HG03103 (cell line): ENCODE data around the gene ENO1.

Experiments used
- ATAC-seq: cut with Tn5 transposase; IDR thresholded peaks from one replicate; pipeline ENCODE4 v1.9.1; 2021; ENCODE audit warnings: low read depth; ENCODE audit not compliant: unreplicated experiment

Gene ENO1

DNA sequence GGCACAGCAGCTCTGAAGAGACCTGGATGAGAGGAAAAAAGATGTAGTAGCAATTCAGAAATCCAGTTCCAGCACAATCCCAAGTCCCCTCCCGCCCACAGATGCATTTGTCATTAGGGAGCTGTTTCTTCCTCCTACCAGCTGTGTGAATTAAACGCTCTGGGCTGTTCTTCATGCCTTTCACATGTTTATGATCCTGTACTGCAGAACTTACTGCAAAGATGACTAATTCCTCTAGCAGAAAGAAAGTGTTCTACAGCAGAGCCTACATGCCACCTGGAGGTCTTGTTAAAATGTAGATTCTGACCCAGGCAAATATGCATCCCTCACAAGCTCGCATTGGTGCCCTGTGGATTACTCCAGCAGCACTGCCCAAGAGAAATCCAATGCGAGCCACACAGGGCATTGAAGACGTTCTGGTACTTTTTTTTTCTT, 6.5 kb downstream of the ENO1 start:
- no peak for ATAC-seq

DNA sequence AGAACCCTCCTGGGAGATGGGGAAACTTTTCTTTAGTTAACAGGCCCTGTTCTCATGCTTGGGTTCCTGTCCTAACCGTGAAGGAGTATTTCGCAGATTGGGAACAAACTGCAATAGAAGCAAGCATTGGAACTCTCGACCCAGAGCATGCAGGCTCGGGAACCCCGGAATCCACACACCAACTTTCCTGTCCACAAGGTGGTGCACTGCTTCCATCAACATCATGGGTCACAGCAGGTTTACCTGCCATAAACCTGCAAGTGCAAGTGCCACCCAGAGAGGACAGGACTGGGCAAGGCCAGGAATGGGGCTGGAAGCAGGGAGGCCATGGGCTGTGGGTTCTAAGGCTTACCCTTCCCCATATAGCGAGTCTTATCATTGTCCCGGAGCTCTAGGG, 6.9 kb downstream of the ENO1 start:
- no peak for ATAC-seq

DNA sequence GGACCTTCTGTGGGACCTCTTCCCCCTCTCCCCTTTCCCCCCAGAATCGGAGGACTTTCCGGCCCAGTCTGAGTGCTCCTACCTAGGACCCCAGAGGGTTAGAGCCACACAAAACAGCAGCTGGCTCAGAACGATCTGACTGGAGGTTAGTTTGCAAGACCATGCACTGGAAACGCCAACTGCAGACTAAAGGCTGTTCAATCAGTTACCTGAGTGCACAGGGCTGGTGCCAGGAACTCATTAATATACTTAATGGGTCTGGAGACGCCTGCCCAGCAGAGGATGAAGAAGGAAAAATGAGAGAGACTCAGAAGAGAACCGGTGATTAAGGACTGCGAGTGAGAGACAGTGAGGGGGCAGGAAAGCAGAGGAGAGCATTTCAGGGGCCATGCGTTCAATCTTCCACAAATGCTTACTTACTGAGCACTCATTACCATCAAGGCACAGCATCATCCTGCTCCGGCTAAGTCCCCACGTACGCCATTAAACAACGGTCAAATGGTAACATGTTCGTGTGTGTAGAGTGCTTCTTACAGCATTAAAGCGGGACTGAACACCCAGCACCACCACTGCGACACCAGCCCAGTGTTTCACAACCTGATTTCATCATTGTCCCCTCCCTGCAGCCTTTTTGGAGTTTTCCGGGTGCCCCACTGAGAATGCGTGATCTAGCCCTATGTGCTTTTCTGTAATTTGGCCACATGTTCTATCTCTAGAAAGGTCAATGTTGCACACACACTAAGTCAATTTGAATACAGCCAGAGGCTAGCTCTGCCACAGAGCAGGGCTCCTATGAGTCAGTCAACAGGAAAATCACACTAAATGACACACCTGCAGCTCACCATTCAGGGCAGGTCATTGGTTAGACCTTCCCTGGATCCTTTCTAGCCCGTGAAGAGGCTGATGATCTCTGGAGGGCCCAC, 7.6 kb downstream of the ENO1 start:
- no peak for ATAC-seq

DNA sequence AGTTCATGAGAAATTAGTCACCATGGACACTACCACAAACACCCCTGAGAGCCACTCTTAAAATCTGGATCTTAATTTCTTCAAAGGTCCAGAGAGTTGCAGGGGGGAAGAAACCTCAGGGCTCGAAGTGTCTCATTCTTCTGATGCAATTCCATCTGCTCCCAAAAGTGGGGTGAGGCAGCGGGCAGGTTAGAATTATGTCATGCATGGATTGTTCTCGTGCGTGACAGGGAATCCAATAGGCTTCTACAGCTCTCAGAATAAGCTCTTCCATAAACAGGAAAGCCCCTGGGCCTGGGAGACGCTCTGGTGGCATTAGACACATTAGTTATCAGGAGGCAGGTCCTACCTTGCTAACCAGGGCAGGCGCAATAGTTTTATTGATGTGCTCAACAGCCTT, 8.4 kb downstream of the ENO1 start:
- ATAC-seq, result no peak

DNA sequence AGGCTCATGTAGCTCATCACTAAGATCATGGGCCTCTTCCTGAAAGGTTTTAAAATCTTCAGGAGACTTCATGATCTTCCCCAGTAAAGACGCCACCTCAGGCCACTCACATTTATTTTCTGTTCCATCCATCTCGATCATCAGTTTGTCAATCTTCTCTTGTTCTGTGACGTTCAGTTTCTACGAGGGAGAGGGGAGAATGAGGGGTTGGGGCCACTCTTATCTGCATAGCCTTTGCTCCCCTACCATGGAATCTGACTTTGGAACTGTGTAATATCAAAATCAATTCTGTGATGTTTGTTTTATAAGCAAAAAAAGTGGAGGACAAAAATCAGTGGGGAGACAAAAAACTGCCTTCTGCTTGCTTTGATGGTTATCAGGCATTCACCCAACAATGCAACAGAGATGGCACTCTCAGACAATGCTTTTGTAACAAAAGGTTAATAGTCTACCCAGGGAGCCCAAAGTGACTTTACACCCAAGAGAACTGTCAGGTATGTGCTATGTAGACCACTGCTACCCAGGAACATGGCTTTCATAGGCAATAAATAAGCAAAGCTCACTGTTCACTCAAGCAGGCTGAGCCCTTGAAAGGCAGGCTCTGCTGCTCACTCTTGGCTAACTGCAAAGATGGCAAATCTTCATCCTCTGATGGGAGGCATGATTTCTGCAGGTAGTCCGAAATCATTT, 10.5 kb downstream of the ENO1 start:
- ATAC-seq, result no peak

DNA sequence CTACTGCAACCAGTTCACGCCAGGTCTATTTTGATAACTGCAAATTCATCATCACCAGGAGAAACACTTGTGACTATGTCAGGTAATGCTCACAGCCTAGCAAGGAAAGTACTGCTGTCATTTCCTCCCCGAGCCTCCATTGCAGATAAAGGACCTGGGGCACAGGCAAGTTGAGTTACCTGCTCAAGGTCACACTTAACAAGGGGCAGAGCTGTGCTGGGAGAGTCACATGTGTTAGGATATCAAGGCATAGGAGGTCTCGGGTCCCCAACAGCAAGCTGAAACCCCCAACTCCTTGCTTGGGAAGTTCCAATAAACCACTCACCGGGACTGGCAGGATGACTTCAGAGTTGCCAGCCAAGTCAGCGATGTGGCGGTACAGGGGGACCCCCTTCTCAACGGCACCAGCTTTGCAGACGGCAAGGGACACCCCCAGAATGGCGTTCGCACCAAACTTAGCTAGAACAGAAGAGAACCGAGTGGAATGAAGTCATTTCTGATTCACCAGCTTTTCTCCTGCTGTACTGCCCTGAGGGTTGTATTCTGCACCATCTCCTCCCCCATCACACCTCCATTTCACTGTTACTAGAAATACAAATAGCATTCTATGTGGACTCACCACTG, 11.6 kb downstream of the ENO1 start:
- no peak for ATAC-seq

DNA sequence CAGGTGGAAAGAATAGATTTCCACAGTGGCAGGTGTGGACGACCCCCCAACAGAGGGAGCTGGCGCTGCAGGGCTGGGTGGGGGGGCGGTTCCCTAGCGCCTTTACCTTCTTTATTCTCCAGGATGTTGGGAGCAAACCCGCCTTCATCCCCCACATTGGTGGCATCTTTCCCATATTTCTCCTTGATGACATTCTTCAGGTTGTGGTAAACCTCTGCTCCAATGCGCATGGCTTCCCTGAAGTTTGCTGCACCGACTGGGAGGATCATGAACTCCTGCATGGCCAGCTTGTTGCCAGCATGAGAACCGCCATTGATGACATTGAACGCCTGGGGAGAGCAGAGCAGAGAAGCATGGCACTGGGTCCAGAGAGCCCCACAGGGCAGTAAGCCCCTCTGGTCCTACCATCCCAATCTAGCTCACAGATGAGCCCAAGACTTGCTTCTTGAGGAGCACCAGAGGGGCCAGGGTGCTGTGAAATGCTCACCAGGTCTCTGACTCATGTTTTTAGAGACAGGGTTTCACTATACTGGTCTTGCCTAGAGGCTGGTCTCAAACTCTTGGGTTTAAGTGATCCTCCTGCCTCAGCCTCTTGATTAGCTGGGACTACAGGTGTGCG, 12.2 kb downstream of the ENO1 start:
- no peak for ATAC-seq

DNA sequence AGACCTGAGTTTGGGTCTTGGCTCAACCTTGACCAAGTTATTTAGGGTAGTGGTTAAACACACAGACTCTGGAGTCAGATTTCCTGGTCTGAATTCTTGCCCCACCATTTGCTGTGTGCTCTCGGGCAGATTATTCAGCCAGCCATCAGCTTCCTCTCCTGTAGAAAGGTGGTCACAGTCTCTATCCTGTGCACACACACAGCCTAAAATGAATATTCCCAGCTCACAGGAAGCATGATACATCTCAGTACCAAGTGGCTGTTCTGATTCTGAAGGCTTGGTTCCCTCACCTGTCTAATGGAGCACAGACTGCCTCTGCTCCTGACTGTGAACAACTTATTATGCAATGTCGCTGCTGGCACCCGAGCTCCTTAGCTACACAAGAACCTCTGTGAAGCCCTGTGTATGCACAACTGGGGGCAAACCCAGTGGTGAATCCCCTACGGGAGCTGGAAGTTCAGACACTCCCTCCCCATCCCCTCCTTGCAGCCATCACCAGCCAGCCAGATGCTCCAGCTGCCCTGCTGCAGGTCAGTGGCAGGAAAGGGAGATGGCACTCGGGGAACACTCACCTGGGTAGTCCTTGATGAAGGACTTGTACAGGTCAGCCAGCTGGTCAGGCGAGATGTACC, 13.7 kb downstream of the ENO1 start:
- ATAC-seq, result no peak

DNA sequence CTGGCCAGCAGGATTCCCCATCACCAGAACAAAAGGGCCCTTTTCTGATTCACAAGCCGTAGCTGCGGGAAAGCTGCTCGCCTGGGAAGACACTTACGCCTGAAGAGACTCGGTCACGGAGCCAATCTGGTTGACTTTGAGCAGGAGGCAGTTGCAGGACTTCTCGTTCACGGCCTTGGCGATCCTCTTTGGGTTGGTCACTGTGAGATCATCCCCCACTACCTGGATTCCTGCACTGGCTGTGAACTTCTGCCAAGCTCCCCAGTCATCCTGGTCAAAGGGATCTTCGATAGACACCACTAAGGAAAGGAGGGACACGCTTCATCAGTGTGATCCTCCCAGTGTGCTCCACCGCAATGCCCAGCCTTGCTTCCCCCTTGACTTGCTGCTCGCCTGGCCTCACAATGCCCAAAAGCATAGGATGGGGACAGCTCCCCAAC, 14.7 kb downstream of the ENO1 start:
- ATAC-seq, result no peak

DNA sequence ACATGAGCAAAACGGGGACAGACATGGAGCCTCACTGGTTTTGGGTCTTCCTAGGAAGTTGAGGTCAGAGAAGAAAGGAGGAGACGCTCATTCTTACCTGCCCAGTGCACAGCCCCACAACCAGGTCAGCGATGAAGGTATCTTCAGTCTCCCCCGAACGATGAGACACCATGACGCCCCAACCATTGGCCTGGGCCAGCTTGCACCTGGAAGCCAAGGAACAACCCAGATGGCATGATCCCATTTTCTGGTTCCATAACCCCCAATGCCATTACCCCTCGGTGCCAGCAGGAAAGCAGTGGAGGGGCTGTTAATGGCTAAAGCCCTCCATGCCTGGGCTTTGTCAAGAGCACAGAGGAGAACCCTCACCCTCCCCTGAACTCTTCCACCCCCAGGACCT, 15.3 kb downstream of the ENO1 start:
- no peak for ATAC-seq

DNA sequence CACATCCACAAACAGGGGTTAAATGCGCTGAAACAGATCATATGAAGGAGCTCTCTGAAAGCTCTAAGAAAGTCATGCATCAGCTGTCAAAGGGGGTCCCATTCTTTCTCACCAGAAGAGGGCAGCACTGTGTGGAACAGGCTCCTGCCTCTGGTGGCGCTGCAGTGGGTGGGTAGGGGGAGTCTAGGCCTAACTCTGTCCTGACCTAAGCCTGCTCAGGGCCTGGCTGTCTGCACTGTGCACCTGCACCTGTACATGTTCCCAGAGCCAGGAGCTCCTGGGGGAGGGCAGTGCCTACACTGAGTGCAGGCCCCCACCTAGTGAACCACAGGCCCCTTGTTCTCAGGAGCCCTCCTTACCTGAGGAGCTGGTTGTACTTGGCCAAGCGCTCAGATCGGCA, 16.0 kb downstream of the ENO1 start:
- no peak for ATAC-seq

DNA sequence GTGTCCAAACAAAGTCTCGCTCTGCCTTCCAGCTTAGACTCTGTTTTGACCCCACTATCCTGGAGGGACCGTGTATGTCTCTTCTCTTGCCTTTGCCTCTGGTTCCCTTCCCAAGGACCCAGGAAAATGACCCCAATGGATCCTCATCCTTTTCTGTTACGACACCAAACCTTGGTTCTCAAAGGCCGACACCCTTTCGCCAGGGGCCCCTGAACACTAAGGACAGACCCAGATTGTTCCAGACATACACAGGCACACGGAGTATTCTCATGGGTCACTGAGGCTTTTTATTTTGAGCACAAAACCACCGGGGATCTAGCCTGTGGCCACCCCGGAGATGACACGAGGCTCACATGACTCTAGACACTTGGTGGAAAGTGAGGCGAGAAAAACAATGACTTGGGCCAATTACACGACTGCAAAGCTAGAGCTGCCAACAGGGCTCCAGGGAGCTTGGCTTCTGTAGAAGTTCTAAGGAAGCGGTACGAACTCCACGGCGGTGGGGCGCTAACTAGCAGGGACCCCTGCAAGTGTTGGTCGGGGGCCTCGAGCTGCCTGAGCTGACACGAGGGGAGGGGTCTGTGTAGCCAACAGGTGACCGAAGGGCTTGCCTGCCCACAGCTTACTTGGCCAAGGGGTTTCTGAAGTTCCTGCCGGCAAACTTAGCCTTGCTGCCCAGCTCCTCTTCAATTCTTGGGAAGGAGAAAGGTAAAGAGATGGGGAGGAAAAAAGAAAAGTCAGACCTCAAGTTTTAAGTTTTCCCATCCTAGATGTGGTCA, 17.6 kb downstream of the ENO1 start:
- no peak for ATAC-seq

DNA sequence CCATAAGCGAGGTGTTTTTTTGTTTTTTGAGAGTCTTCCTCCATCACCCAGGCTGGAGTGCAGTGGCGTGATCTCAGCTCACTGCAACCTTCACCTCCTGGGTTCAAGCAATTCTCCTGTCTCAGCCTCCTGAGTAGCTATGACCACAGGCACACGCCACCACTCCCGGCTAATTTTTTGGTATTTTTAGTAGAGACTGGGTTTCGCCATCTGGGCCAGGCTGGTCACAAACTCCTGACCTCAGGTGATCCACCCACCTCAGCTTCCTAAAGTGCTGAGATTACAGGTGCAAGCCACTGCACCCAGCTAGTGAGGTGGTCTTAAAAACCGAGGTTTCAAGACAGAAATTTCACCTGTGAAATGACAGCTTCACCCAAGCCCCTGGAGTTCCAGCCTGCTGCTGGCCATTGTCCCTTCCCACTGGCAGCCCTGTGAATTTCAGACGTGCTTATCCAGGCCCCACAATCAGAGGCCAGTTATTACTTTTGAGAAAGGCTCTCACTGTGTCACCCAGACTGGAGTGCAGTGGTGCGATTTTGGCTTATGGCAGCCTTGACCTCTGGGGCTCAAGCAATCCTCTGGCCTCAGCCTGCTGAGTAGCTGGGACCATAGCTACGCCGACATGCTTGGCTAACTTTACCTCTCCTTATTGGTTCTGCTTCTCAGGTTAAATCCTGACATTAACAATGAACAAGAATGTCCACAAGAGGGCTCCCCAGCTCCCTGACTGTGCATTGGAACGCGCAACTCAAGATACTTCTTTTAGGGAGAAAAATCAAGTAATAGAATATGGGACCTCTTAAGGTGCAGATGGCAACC, 19.4 kb downstream of the ENO1 start:
- no peak for ATAC-seq

DNA sequence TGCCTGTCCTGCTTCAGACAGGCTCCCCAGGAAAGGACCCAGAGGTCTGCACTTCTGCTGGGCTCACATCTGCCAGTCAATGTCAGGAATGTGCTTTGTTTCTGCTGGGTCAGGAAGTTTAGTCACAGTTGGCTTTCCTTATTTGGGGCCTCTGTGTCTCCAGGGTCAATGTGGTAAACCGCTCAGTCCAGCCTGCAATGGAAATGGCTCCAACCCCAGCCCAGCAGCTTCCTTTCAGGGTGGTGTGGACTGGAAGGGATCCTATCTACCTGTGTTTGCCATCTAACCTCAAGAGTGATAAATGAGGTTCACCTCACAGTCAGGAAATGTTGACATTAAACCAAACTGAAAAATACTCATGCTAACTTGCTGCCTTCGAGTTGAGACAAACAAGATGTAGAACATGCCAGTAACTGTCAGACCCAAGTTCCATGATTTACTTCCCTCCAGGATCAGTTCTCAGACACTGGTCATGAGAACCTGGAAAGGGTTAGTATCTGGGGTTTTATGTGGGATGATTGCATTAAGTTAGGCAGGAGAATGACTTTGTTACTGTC, 20.3 kb downstream of the ENO1 start:
- no peak for ATAC-seq

DNA sequence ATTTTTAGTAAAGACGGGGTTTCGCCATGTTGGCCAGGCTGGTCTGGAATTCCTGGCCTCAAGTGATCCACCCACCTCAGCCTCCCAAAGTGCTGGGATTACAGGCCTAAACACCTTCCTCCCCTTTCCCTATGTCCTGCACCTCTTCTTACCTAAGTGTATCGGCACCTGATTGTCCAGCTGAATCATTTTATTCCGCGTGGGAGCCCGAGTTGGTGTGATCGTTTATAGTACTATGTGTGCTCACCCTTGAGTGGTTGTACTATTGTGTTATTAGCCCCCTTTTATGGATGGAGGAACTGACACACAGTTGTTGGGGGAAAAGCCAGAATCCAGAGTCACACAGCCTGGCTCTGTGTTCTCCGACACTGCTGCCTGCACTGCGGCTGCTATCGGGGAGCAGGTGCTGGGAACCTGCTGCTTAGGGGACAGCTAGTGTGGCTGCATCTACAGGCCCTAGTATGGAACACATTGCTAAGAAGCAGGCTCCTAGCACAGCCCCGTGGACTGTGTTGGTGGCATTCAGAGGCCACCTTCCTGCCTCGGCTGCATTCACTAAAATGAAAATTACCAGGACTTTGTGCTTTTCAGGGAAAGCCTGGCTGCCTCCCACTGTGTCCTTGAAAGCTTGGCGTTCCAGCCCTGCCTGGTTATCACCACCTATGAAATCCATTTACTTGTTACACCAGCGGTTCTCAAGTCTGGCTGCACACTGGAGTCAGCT, 21.6 kb downstream of the ENO1 start:
- no peak for ATAC-seq

DNA sequence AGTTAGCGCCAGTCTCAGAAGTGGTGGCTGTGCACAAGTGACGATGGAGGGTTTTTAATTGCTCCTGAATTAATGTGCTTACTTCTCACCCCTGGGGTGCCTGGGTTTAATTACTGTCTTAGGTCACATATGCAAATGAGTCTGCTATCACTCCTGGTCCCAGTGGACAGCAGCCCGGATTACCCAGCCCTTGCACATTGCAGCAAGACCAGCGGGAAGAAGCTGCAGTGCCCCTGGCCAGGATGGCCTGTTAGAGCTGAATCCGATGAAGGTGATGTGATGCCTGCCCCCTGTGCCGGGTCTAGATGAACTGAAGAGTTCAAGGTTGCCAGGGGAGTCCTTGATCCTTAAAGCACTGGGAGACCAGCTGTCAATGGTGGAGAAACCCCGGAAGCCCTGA, 24.2 kb downstream of the ENO1 start:
- no peak for ATAC-seq

DNA sequence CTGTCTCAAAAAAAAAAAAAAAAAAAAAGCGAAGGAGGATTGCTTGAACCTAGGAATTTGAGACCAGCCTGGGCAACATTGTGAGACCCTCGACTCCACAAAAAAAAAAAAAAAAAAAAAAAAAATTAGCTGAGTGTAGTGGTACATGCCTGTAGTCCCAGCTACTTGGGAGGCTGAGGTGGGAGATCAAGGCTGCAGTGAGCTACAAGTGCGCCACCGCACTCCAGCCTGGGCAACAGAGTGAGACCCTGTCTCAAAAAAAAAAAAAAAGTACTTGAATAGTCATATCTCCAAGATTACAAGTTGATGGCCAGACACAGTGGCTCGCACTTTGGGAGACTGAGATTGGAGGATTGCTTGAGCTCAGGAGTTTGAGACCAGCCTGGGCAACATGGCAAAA, 27.4 kb downstream of the ENO1 start:
- ATAC-seq, result no peak
